HL-60 (cell line): ENCODE results near the gene RUNDC3A.

ENCODE experiments used
- DNase-seq, 2 experiments: peaks; one replicate each; pipeline ENCODE4 v3.0.0-alpha.2; 2010 to 2020; ENCODE audit warnings: low read depth in 1 of 2, low spot score in 1 of 2
- H3K27ac ChIP-seq: fragments of 250-450 bp; sonication (Bioruptor Pico); replicated peaks from 2 replicates; pipeline ENCODE4 v1.5.1; 2020; ENCODE audit warnings: mild to moderate bottlenecking, moderate library complexity
- H3K27me3 ChIP-seq: fragments of 250-450 bp; sonication (Bioruptor Pico); 2 replicates; pipeline ENCODE4 v1.5.1; 2021; ENCODE audit warnings: mild to moderate bottlenecking, moderate library complexity; ENCODE audit not compliant: insufficient read depth, poor library complexity, severe bottlenecking
- H3K4me3 ChIP-seq: replicated peaks from 2 replicates; pipeline ENCODE4 v1.5.1; 2011; ENCODE audit warnings: mild to moderate bottlenecking, control low read depth, low read length; ENCODE audit not compliant: insufficient read depth
- GABPA ChIP-seq: IDR thresholded peaks from 2 replicates; pipeline ENCODE4 v1.6.1; 2012; ENCODE audit warnings: low read depth
- POLR2AphosphoS5 ChIP-seq: IDR thresholded peaks from 2 replicates; pipeline ENCODE4 v1.6.1; 2012; ENCODE audit warnings: low read depth
- SPI1 ChIP-seq: IDR thresholded peaks from 2 replicates; pipeline ENCODE4 v1.6.1; 2012; ENCODE audit warnings: low read depth, mild to moderate bottlenecking, borderline replicate concordance
- TF ChIP-seq, protein P1 (sequence below): IDR thresholded peaks from one replicate; pipeline ENCODE4 v1.5.1; 2011; ENCODE audit warnings: low read length, control low read depth, inconsistent platforms; ENCODE audit not compliant: insufficient read depth
- TF ChIP-seq, protein P2 (sequence below): IDR thresholded peaks from 2 replicates; pipeline ENCODE4 v1.6.1; 2012; ENCODE audit warnings: low read depth; ENCODE audit not compliant: insufficient replicate concordance

RUNDC3A gene

DNA sequence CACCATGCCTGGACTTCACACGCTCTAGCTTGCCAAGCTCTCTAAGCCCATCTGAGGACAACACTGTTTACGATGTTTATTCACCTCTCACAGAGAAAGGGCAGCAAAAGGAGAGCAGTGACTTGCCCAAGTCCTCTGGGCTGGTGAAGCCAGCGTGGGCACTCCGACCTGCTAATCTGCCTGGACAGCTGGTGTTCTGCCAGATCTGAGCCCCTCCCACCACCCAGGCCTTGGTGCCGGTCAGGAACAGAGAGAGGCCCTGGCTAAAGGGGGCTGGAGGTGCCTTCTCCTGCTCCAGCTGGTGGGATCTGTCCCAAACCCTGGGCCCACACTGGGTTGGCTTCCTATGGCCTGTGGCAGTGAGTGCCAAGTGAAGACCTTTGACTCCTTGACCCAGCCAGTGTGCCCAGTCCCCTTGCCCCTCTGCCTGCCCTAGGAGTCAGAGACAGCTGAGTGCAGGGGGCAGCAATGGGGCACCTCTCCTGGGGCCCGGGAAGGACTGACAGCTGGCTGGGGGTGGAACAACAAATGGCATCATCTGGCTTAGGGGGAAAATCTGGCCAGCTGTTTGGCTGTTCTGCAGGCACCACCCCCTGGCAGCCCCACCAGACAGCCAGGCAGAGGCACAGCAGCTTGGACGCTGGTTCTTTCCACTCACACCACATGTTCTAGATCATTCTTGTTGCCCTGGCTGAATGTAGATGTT, 38.7 kb upstream of the RUNDC3A start:
- no peak for DNase-seq
- H3K27ac ChIP-seq = no peak overlapping the region
- H3K27me3 ChIP-seq = no peaks in the 10 kb centered on the region
- H3K4me3 ChIP-seq = no peak overlapping the region
- TF ChIP-seq GABPA = no peak
- TF ChIP-seq, protein P1, sequence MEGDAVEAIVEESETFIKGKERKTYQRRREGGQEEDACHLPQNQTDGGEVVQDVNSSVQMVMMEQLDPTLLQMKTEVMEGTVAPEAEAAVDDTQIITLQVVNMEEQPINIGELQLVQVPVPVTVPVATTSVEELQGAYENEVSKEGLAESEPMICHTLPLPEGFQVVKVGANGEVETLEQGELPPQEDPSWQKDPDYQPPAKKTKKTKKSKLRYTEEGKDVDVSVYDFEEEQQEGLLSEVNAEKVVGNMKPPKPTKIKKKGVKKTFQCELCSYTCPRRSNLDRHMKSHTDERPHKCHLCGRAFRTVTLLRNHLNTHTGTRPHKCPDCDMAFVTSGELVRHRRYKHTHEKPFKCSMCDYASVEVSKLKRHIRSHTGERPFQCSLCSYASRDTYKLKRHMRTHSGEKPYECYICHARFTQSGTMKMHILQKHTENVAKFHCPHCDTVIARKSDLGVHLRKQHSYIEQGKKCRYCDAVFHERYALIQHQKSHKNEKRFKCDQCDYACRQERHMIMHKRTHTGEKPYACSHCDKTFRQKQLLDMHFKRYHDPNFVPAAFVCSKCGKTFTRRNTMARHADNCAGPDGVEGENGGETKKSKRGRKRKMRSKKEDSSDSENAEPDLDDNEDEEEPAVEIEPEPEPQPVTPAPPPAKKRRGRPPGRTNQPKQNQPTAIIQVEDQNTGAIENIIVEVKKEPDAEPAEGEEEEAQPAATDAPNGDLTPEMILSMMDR = no peak
- no peak for TF ChIP-seq SPI1
- no peak for TF ChIP-seq POLR2AphosphoS5

DNA sequence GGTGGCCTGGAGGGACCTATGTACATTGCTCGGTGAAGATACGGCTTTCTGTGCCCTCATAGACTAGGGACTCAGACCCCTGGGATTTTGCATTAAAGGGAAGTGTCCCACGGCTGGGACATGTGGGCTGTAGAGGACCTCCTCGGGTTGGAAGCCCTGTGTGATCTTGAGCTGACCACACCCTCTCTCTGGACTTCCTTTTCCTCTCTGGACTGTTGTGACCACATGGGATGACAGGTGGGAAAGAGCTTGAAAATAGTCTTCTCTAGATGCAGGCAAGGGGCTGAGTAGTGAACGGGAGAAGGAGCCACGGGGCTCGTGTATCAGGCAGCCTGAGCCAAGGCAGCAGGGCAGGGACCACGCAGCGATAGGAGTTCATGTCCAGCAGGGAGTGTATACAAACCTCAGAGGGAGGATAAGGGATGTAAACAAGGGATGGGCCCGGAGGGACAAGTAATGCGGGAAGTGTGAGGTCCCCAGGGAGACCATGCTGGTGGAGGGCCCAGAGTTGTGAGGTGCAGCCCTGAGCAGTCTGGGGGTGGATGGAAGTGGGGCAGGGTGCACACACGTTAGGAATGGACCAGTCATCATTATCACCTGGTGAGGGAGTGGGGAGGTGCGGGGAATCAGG, 36.0 kb upstream of the RUNDC3A start:
- no peak overlapping the region for H3K27ac ChIP-seq
- no peak for DNase-seq
- H3K27me3 ChIP-seq = no peaks in the 10 kb centered on the region
- no peak overlapping the region for H3K4me3 ChIP-seq
- TF ChIP-seq SPI1 = no peak
- no peak for TF ChIP-seq POLR2AphosphoS5
- TF ChIP-seq GABPA = no peak
- TF ChIP-seq, protein P1 = no peak
- TF ChIP-seq, protein P2, sequence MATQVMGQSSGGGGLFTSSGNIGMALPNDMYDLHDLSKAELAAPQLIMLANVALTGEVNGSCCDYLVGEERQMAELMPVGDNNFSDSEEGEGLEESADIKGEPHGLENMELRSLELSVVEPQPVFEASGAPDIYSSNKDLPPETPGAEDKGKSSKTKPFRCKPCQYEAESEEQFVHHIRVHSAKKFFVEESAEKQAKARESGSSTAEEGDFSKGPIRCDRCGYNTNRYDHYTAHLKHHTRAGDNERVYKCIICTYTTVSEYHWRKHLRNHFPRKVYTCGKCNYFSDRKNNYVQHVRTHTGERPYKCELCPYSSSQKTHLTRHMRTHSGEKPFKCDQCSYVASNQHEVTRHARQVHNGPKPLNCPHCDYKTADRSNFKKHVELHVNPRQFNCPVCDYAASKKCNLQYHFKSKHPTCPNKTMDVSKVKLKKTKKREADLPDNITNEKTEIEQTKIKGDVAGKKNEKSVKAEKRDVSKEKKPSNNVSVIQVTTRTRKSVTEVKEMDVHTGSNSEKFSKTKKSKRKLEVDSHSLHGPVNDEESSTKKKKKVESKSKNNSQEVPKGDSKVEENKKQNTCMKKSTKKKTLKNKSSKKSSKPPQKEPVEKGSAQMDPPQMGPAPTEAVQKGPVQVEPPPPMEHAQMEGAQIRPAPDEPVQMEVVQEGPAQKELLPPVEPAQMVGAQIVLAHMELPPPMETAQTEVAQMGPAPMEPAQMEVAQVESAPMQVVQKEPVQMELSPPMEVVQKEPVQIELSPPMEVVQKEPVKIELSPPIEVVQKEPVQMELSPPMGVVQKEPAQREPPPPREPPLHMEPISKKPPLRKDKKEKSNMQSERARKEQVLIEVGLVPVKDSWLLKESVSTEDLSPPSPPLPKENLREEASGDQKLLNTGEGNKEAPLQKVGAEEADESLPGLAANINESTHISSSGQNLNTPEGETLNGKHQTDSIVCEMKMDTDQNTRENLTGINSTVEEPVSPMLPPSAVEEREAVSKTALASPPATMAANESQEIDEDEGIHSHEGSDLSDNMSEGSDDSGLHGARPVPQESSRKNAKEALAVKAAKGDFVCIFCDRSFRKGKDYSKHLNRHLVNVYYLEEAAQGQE = no peak

DNA sequence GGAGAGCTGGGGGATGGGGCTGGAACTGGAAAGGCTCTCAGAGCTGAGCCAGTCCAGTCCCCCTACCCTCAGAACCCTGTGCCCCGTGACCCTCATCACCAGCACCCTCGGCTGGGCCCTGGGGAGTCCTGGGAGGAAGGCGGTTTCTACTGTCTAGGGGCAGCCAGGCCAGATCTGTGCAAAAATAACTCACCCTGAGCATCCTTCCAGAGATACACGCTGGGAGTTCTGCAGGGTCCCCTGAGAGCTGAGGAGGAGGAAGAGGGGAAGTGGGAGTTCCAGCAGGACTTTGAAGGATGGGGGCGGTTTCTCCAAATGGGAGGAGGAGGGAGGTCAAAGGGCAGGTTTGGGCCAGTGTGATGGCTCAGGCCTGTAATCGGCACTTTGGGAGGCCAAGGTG, 35.4 kb upstream of the RUNDC3A start:
- no peak overlapping the region for H3K27ac ChIP-seq
- TF ChIP-seq, protein P2 = no peak
- no peak overlapping the region for H3K4me3 ChIP-seq
- no peaks in the 10 kb centered on the region for H3K27me3 ChIP-seq
- no peak for DNase-seq

DNA sequence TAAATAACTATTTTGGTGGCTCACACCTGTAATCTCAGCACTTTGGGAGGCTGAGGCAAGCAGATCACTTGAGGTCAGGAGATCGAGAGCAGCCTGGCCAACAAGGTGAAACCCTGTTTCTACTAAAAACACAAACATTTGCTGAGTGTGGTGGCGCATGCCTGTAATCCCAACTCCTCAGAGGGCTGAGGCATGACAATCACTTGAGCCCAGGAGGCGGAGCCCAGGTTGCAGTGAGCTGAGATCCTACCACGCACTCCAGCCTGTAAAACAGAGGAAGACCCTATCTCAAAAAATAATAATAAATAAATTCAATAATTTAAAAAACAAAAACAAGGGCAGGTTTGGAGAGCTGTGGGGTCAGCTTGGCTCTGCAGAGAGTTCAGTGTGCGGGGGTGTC, 34.8 kb upstream of the RUNDC3A start:
- H3K27ac ChIP-seq = no peak overlapping the region
- no peak for TF ChIP-seq SPI1
- no peak for TF ChIP-seq GABPA
- TF ChIP-seq, protein P2 = no peak
- TF ChIP-seq, protein P1 = no peak
- TF ChIP-seq POLR2AphosphoS5 = no peak
- H3K4me3 ChIP-seq = no peak overlapping the region
- DNase-seq = no peak
- no peaks in the 10 kb centered on the region for H3K27me3 ChIP-seq
